GM19240 (cell line): ENCODE data around the gene ADAMTS16.

Experiments used
- DNase-seq: peaks from one replicate; pipeline ENCODE4 v3.0.0; 2011; ENCODE audit warnings: low spot score; ENCODE audit not compliant: insufficient read length

ADAMTS16 gene

GRCh38 chr5:5313101-5313635 lies 173.0 kb downstream of the ADAMTS16 start:
- no peak for DNase-seq

- DNase-seq = no peak
Observed at GRCh38 chr5:5314166-5314565, 174.0 kb downstream of the ADAMTS16 start.

- DNase-seq = no peak
Observed at GRCh38 chr5:5314626-5315025, 174.5 kb downstream of the ADAMTS16 start.

- DNase-seq = no peak
Observed at GRCh38 chr5:5315068-5315980, 175.2 kb downstream of the ADAMTS16 start.

GRCh38 chr5:5316334-5316733 lies 176.2 kb downstream of the ADAMTS16 start:
- no peak for DNase-seq

- DNase-seq = no peak
Observed at GRCh38 chr5:5317976-5318375, 177.8 kb downstream of the ADAMTS16 start.

GRCh38 chr5:5318426-5319190 lies 178.5 kb downstream of the ADAMTS16 start:
- no peak for DNase-seq

- no peak for DNase-seq
Observed at GRCh38 chr5:5320062-5320805, 180.1 kb downstream of the ADAMTS16 start.

GRCh38 chr5:5321137-5321536 lies 181.0 kb downstream of the ADAMTS16 start:
- DNase-seq = no peak

- DNase-seq = no peak
Observed at GRCh38 chr5:5323551-5323950, 183.4 kb downstream of the ADAMTS16 start.

GRCh38 chr5:5326115-5326758 lies 186.1 kb downstream of the ADAMTS16 start:
- DNase-seq = no peak

- no peak for DNase-seq
Observed at GRCh38 chr5:5327126-5327525, 187.0 kb downstream of the ADAMTS16 start.

- no peak for DNase-seq
Observed at GRCh38 chr5:5330728-5331452, 190.8 kb downstream of the ADAMTS16 start.

- DNase-seq = no peak
Observed at GRCh38 chr5:5331848-5332247, 191.7 kb downstream of the ADAMTS16 start.

GRCh38 chr5:5332287-5332686 lies 192.2 kb downstream of the ADAMTS16 start:
- DNase-seq = no peak

GRCh38 chr5:5335107-5335506 lies 195.0 kb downstream of the ADAMTS16 start:
- DNase-seq = no peak

- DNase-seq = no peak
Observed at GRCh38 chr5:5335700-5336264, 195.7 kb downstream of the ADAMTS16 start.

- DNase-seq = no peak
Observed at GRCh38 chr5:5339257-5339656, 199.1 kb downstream of the ADAMTS16 start.

- no peak for DNase-seq
Observed at GRCh38 chr5:5340206-5340729, 200.1 kb downstream of the ADAMTS16 start.
